Liver (tissue), 9 donors: ENCODE data around the gene RANBP6. TPM values are rescaled to one million over a fixed set of nuclear protein-coding genes. Genes with fewer than 3 reads are reported as not detected.

Experiments
- DNase-seq: peaks from one replicate; pipeline ENCODE4 v3.0.0-alpha.2; 2017; ENCODE audit warnings: low spot score
- H3K27ac ChIP-seq, 2 donors: one replicate each; pipeline ENCODE4 v1.7.0; 2013; ENCODE audit warnings: inconsistent platforms in 2 of 2, low read length in 2 of 2, control low read depth in 1 of 2, low read depth in 1 of 2, mild to moderate bottlenecking in 1 of 2
- H3K27me3 ChIP-seq, 4 donors: one replicate each; pipeline versions ENCODE4 v1.6.1 to v1.7.0; 2013; ENCODE audit warnings: low read length in 3 of 4, inconsistent platforms in 1 of 4, mild to moderate bottlenecking in 1 of 4, moderate library complexity in 1 of 4; ENCODE audit not compliant: control insufficient read depth in 4 of 4, insufficient read depth in 4 of 4
- H3K36me3 ChIP-seq, 4 donors: one replicate each; pipeline versions ENCODE4 v1.6.1 to v1.7.0; 2013; ENCODE audit warnings: low read length in 3 of 4, mild to moderate bottlenecking in 3 of 4, low read depth in 1 of 4, moderate library complexity in 1 of 4; ENCODE audit not compliant: control insufficient read depth in 4 of 4, insufficient read depth in 3 of 4
- H3K4me1 ChIP-seq, 4 donors: one replicate each; pipeline versions ENCODE4 v1.6.1 to v1.7.0; 2013; ENCODE audit warnings: low read length in 3 of 4, mild to moderate bottlenecking in 3 of 4, moderate library complexity in 1 of 4; ENCODE audit not compliant: control insufficient read depth in 4 of 4, insufficient read depth in 4 of 4
- H3K4me3 ChIP-seq, 3 donors: one replicate each; pipeline versions ENCODE4 v1.6.1 to v1.7.0; 2013; ENCODE audit warnings: low read length in 3 of 3, control low read depth in 1 of 3, low read depth in 1 of 3, mild to moderate bottlenecking in 1 of 3
- H3K9ac ChIP-seq, 2 donors: one replicate each; pipeline ENCODE4 v1.7.0; 2013; ENCODE audit warnings: low read length in 2 of 2, mild to moderate bottlenecking in 2 of 2, moderate library complexity in 2 of 2, control low read depth in 1 of 2, low read depth in 1 of 2
- H3K9me3 ChIP-seq, 4 donors: one replicate each; pipeline versions ENCODE4 v1.6.1 to v1.7.0; 2013; ENCODE audit warnings: low read length in 3 of 4; ENCODE audit not compliant: control insufficient read depth in 4 of 4
- ATF3 ChIP-seq: IDR thresholded peaks from 2 replicates; pipeline ENCODE4 v1.6.1; 2016; ENCODE audit warnings: antibody characterized with exemption
- EGR1 ChIP-seq, 2 donors: IDR thresholded peaks; 2 replicates each; pipeline ENCODE4 v1.6.1; 2016 to 2018; ENCODE audit warnings: antibody characterized with exemption in 2 of 2, low read depth in 2 of 2
- FOXA1 ChIP-seq: IDR thresholded peaks from 2 replicates; pipeline ENCODE4 v1.6.1; 2016; ENCODE audit warnings: antibody characterized with exemption
- FOXA2 ChIP-seq: IDR thresholded peaks from 2 replicates; pipeline ENCODE4 v1.6.1; 2016; ENCODE audit warnings: antibody characterized with exemption
- GABPA ChIP-seq, 2 donors: IDR thresholded peaks in 1 of 2; conservative IDR thresholded peaks in 1 of 2; 2 replicates each; pipeline ENCODE4 v1.6.1; 2016; ENCODE audit warnings: antibody characterized with exemption in 2 of 2, mild to moderate bottlenecking in 1 of 2, moderate library complexity in 1 of 2
- HNF4A ChIP-seq, 2 donors: conservative IDR thresholded peaks; 2 replicates each; pipeline ENCODE4 v1.6.1; 2016; ENCODE audit warnings: antibody characterized with exemption in 2 of 2, mild to moderate bottlenecking in 2 of 2
- HNF4G ChIP-seq: IDR thresholded peaks from 2 replicates; pipeline ENCODE4 v1.6.1; 2016; ENCODE audit warnings: antibody characterized with exemption
- JUND ChIP-seq, 2 donors: IDR thresholded peaks; 2 replicates each; pipeline ENCODE4 v1.6.1; 2016; ENCODE audit warnings: antibody characterized with exemption in 2 of 2
- NR2F2 ChIP-seq: IDR thresholded peaks from 2 replicates; pipeline ENCODE4 v1.6.1; 2016; ENCODE audit warnings: antibody characterized with exemption
- RAD21 ChIP-seq, 2 donors: IDR thresholded peaks; 2 replicates each; pipeline ENCODE4 v1.6.1; 2016; ENCODE audit warnings: antibody characterized with exemption in 2 of 2, mild to moderate bottlenecking in 2 of 2
- REST ChIP-seq: IDR thresholded peaks from 2 replicates; pipeline ENCODE4 v1.6.1; 2016; ENCODE audit warnings: antibody characterized with exemption, mild to moderate bottlenecking
- RXRA ChIP-seq, 2 donors: IDR thresholded peaks; 2 replicates each; pipeline ENCODE4 v1.6.1; 2017 to 2018; ENCODE audit warnings: antibody characterized with exemption in 2 of 2, mild to moderate bottlenecking in 1 of 2
- SP1 ChIP-seq: IDR thresholded peaks from 2 replicates; pipeline ENCODE4 v1.6.1; 2018; ENCODE audit warnings: antibody characterized with exemption, mild to moderate bottlenecking
- TAF1 ChIP-seq: conservative IDR thresholded peaks from 2 replicates; pipeline ENCODE4 v1.6.1; 2016; ENCODE audit warnings: antibody characterized with exemption, mild to moderate bottlenecking
- YY1 ChIP-seq: IDR thresholded peaks from 2 replicates; pipeline ENCODE4 v1.6.1; 2016; ENCODE audit warnings: antibody characterized with exemption, mild to moderate bottlenecking
- WGBS: extraction: QIAGEN DNeasy Blood & Tissue Kit; methylation state at CpG from one replicate; pipeline ENCODE4 v1.1.7; 2013; 5-methylcytosine and 5-hydroxymethylcytosine counted together
- polyA plus RNA-seq, 2 donors: library from polyadenylated mRNA; stranded (reverse) in 1 of 2; unstranded in 1 of 2; fragments of 200-250 nt in 1 of 2; fragments of >200 nt in 1 of 2; fragmentation: Nextera tagmentation in 1 of 2; extraction: Ambion mirVana in 1 of 2; gene quantifications; one replicate each; pipeline versions ENCODE4 v1.2.1 to v1.2.3, GENCODE V29; 2013 to 2015
- total RNA-seq, 2 donors: library from RNA; depleted of rRNA; stranded (reverse); fragments of >200 nt; gene quantifications; one replicate each; pipeline ENCODE4 v1.2.3, GENCODE V29; 2014
- TF ChIP-seq, protein P1 (sequence below): IDR thresholded peaks from 2 replicates; pipeline ENCODE4 v1.6.1; 2016; ENCODE audit warnings: antibody characterized with exemption
- donor health status: healthy.
- donor health status: healthy.
- donor health status: healthy.
- donor health status: healthy.
- donor health status: healthy.

The RANBP6 gene
- total and polyA plus RNA-seq, 4 donors, result 6.2 to 15.9 (median 11.1) TPM

- H3K9ac ChIP-seq, result no peak overlapping the region
- no peaks in the 10 kb centered on the region for H3K4me1 ChIP-seq
- H3K27ac ChIP-seq, result no peak overlapping the region
- H3K9me3 ChIP-seq, result no peaks in the 10 kb centered on the region
- H3K36me3 ChIP-seq, result no peaks in the 10 kb centered on the region
- 90% methylated on average over 3 of the region's 3 CpGs for WGBS
- TF ChIP-seq FOXA1, result no peak
- TF ChIP-seq NR2F2, result no peak
- TF ChIP-seq, protein P1, sequence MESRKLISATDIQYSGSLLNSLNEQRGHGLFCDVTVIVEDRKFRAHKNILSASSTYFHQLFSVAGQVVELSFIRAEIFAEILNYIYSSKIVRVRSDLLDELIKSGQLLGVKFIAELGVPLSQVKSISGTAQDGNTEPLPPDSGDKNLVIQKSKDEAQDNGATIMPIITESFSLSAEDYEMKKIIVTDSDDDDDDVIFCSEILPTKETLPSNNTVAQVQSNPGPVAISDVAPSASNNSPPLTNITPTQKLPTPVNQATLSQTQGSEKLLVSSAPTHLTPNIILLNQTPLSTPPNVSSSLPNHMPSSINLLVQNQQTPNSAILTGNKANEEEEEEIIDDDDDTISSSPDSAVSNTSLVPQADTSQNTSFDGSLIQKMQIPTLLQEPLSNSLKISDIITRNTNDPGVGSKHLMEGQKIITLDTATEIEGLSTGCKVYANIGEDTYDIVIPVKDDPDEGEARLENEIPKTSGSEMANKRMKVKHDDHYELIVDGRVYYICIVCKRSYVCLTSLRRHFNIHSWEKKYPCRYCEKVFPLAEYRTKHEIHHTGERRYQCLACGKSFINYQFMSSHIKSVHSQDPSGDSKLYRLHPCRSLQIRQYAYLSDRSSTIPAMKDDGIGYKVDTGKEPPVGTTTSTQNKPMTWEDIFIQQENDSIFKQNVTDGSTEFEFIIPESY, result no peak
- no peak for TF ChIP-seq JUND (IDR thresholded peaks at IDR 0.05)
- TF ChIP-seq SP1, result no peak
- no peak for TF ChIP-seq FOXA2
- TF ChIP-seq RAD21 (IDR thresholded peaks at IDR 0.05), result no peak
- TF ChIP-seq RXRA (IDR thresholded peaks at IDR 0.05), result no peak
- H3K27me3 ChIP-seq, result no peaks in the 10 kb centered on the region
- no peak overlapping the region for H3K4me3 ChIP-seq
- DNase-seq, result no peak
Observed at GRCh38 chr9:6040077-6040476, 24.7 kb upstream of the RANBP6 start.

- H3K4me1 ChIP-seq, result no peaks in the 10 kb centered on the region
- DNase-seq, result no peak
- no peaks in the 10 kb centered on the region for H3K36me3 ChIP-seq
- no peaks in the 10 kb centered on the region for H3K27me3 ChIP-seq
- H3K9me3 ChIP-seq, result no peaks in the 10 kb centered on the region
- no peak overlapping the region for H3K9ac ChIP-seq
- TF ChIP-seq JUND (IDR thresholded peaks at IDR 0.05) (no peak), REST (no peak), RAD21 (IDR thresholded peaks at IDR 0.05) (no peak), YY1 (no peak), HNF4A (conservative IDR thresholded peaks at IDR 0.05) (no peak), SP1 (no peak), FOXA2 (no peak), HNF4G (no peak)
- H3K4me3 ChIP-seq, result no peak overlapping the region
- 91% methylated on average over 3 of the region's 3 CpGs for WGBS
- no peak overlapping the region for H3K27ac ChIP-seq
Observed at GRCh38 chr9:6036391-6036790, 21.0 kb upstream of the RANBP6 start.

DNA sequence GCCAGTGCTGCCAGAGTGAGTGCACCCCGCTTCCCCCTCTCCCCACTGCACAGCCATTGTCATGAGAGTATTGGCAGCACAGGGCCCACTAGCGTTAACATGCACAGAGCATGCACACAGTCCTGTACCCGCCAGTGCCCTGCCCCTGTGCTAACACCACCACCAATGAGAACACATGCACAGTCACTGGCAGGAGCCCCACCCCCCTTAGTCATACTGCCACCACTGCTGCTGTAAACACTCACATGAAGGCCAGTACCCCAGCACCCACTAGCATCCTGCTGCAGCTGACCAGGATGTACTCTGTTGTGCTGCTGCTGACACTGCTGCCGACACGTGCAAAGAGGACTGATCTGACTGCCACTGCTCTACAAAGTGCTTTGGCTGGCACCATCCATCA is 19.5 kb upstream of the RANBP6 start:
- Histone ChIP-seq H3K36me3 (no peaks in the 10 kb centered on the region), H3K4me1 (no peaks in the 10 kb centered on the region), H3K27ac (no peak overlapping the region), H3K9me3 (no peaks in the 10 kb centered on the region), H3K9ac (no peak overlapping the region), H3K4me3 (no peak overlapping the region), H3K27me3 (no peaks in the 10 kb centered on the region)
- no peak for DNase-seq
- 84% methylated on average over 5 of the region's 5 CpGs for WGBS
- TF ChIP-seq GABPA (IDR thresholded peaks at IDR 0.05 in 1 of 2, conservative IDR thresholded peaks at IDR 0.05 in 1 of 2), result no peak
- TF ChIP-seq TAF1, result no peak
- TF ChIP-seq SP1, result no peak
- no peak for TF ChIP-seq FOXA1
- TF ChIP-seq FOXA2, result no peak
- no peak for TF ChIP-seq HNF4A (conservative IDR thresholded peaks at IDR 0.05)
- TF ChIP-seq, protein P1, result no peak
- TF ChIP-seq RXRA (IDR thresholded peaks at IDR 0.05), result no peak
- no peak for TF ChIP-seq ATF3
- TF ChIP-seq REST, result no peak
- TF ChIP-seq HNF4G, result no peak
- TF ChIP-seq RAD21 (IDR thresholded peaks at IDR 0.05), result no peak
- no peak for TF ChIP-seq EGR1 (IDR thresholded peaks at IDR 0.05; ENCODE audit: low read depth in 2 of 2)
- TF ChIP-seq JUND (IDR thresholded peaks at IDR 0.05), result no peak
